ENCODE results near the gene NHLRC2. TPM values are rescaled to one million over a fixed set of nuclear protein-coding genes. Genes with fewer than 3 reads are reported as not detected.
"Not testable (repeated sequence)": the region's sequence is repeated elsewhere in the genome, so short reads cannot be mapped to it uniquely, and the experiment has no call there.

Gene NHLRC2
- total RNA-seq, 2 donors from 2014 or later = 14.0 to 20.5 TPM

DNA sequence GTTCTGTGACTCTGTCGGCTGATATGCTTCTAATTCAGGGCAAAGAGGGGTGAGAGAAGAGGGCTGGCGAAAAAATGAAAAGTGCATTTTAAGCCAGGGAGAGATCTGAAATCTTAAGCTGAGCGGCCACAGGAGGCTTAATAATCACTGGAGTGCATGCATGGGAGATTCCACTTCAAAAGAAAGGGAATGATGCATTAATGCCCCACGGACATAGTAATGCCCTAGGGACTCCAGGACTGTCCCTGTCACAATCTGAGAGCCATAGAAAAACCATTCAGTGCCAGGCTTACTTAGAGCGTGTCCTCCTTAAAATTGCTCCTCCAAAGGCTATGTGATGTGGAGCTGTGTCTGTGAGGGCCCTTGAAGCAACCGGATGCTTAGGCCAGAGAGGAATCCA is 75.1 kb downstream of the NHLRC2 start:
- Mint-ChIP-seq H3K27ac (no peak overlapping the region), H3K9me3 (peaks cover 4% of the 10 kb centered on the region)

GRCh38 chr10:113930482-113931057 is 76.1 kb downstream of the NHLRC2 start:
- H3K9me3 Mint-ChIP-seq = no peaks in the 10 kb centered on the region
- H3K36me3 Mint-ChIP-seq (ENCODE audit: low read depth) = no peaks in the 10 kb centered on the region
- no peak overlapping the region for H3K4me3 Mint-ChIP-seq
- peaks cover 11% of the 10 kb centered on the region for H3K27me3 Mint-ChIP-seq
- H3K4me1 Mint-ChIP-seq = no peaks in the 10 kb centered on the region
- H3K27ac Mint-ChIP-seq = no peak overlapping the region
- no peak for ATAC-seq (replicated peaks)

More for the DNA sequence above, 75.1 kb downstream of the NHLRC2 start:
- Mint-ChIP-seq H3K4me1 (no peaks in the 10 kb centered on the region), H3K36me3 (ENCODE audit: low read depth) (no peaks in the 10 kb centered on the region), H3K27me3 (peaks cover 16% of the 10 kb centered on the region), H3K4me3 (no peak overlapping the region)
- no peak for ATAC-seq (replicated peaks)

DNA sequence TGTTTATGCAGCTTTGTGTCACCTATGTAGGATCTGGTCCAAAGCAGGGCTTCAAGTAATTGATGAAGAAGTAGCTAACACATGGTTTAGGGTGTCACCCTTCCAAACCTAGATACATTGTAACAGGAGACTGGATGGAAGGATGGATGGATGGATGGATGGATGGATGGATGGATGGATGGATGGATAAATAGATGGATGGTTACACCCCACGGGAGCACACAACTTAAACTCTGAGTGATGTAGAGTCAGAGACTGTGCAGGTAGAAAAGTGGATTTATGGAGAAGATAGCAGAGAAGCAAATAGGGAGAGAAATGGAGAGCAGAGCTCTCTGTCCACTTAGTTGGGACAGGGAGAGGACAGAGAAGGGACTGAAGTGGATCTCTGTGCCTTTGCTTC is 78.4 kb downstream of the NHLRC2 start:
- H3K27me3 Mint-ChIP-seq = peaks cover 5% of the 10 kb centered on the region
- no peak overlapping the region for H3K4me3 Mint-ChIP-seq
- H3K27ac Mint-ChIP-seq = no peak overlapping the region
- H3K9me3 Mint-ChIP-seq = no peaks in the 10 kb centered on the region
- no peaks in the 10 kb centered on the region for H3K4me1 Mint-ChIP-seq
- no peaks in the 10 kb centered on the region for H3K36me3 Mint-ChIP-seq (ENCODE audit: low read depth)
- ATAC-seq (replicated peaks) = no peak

GRCh38 chr10:113933894-113934532 is 79.6 kb downstream of the NHLRC2 start:
- Mint-ChIP-seq H3K4me1 (no peaks in the 10 kb centered on the region), H3K36me3 (ENCODE audit: low read depth) (no peaks in the 10 kb centered on the region), H3K27ac (no peak overlapping the region), H3K4me3 (no peak overlapping the region), H3K9me3 (no peaks in the 10 kb centered on the region), H3K27me3 (peaks cover 4% of the 10 kb centered on the region)
- no peak for ATAC-seq (replicated peaks)

DNA sequence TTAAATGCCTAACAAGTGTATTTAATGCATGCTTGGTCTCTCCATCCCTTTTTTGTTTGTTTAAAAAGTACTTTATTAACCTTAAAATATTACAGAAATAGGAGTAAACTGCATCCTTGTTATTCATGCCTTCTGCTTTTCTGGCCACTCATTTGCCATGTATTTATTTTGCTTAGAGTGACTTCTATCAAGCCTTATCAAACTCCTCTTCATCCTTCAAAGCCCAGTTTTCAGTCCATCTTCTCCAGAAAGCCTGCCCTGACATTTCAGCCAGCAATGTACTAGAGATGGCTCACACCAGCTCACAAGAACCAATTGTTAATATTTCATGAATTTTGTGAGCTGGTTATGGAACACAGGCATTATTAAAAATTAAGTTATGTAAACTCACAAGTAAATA is 82.8 kb downstream of the NHLRC2 start:
- Mint-ChIP-seq H3K4me3 (no peak overlapping the region), H3K36me3 (ENCODE audit: low read depth) (no peaks in the 10 kb centered on the region), H3K4me1 (no peaks in the 10 kb centered on the region), H3K27me3 (no peaks in the 10 kb centered on the region), H3K9me3 (no peaks in the 10 kb centered on the region), H3K27ac (no peak overlapping the region)
- no peak for ATAC-seq (replicated peaks)

- H3K27ac Mint-ChIP-seq = no peak overlapping the region
- ATAC-seq (replicated peaks) = no peak
Measured at GRCh38 chr10:113937756-113938155, 83.3 kb downstream of the NHLRC2 start.

DNA sequence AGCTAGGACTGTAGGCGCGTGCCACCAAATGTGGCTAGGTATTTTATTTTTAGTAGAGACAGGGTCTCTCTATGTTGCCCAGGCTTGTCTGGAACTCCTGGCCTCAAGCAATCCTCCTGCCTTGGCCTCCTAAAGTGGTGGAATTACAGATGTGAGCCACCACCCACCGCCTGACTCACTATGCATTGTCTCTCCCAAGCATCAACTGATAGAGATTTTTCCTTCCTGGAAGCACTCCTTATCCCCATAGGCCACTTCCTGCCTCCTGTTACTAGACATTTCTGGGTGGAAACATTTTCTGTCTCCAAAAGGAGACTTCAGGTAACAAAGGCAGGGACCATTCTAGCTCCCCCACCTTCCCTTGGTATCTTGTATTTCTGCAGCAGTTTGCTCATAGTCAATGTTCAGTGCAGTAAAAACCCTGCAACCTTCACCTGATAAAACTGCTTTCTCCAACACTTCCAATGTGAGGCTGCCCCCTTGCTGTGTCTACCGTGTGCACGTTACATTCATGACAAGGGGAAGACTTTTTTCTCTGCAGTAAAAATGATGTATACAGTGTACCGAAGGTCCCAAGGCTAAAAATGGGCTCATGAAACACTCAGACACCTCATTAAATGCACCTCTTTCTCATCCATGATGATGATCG is 84.9 kb downstream of the NHLRC2 start:
- Mint-ChIP-seq H3K27me3 (no peaks in the 10 kb centered on the region), H3K9me3 (no peaks in the 10 kb centered on the region), H3K4me1 (no peaks in the 10 kb centered on the region), H3K36me3 (ENCODE audit: low read depth) (no peaks in the 10 kb centered on the region), H3K27ac (no peak overlapping the region), H3K4me3 (no peak overlapping the region)
- ATAC-seq (replicated peaks) = no peak

More at GRCh38 chr10:113937756-113938155, 83.3 kb downstream of the NHLRC2 start:
- Mint-ChIP-seq H3K4me1 (no peaks in the 10 kb centered on the region), H3K4me3 (no peak overlapping the region), H3K27me3 (no peaks in the 10 kb centered on the region), H3K36me3 (ENCODE audit: low read depth) (no peaks in the 10 kb centered on the region), H3K9me3 (no peaks in the 10 kb centered on the region)

DNA sequence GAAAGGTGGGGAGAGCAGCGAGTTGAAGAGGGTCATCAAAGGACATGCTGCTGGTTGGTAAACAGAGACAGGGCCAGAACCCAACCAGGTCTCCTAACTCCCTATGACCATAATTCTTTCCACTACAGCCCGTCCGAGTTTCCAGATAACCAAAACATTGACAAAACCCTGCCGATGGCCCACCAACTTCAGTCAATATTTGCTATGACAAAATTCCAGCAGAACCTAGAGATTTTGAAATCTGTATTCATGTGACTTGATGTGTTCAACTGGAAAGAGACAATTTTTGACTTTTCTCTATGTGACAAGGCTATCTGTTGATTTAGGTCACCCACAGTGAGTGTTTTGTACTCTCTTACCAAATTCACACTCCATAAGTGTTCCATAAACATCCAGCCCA is 86.7 kb downstream of the NHLRC2 start:
- no peaks in the 10 kb centered on the region for H3K9me3 Mint-ChIP-seq
- H3K27ac Mint-ChIP-seq = no peak overlapping the region
- H3K4me3 Mint-ChIP-seq = no peak overlapping the region
- no peak for ATAC-seq (replicated peaks)
- no peaks in the 10 kb centered on the region for H3K4me1 Mint-ChIP-seq
- H3K36me3 Mint-ChIP-seq (ENCODE audit: low read depth) = no peaks in the 10 kb centered on the region
- no peaks in the 10 kb centered on the region for H3K27me3 Mint-ChIP-seq

DNA sequence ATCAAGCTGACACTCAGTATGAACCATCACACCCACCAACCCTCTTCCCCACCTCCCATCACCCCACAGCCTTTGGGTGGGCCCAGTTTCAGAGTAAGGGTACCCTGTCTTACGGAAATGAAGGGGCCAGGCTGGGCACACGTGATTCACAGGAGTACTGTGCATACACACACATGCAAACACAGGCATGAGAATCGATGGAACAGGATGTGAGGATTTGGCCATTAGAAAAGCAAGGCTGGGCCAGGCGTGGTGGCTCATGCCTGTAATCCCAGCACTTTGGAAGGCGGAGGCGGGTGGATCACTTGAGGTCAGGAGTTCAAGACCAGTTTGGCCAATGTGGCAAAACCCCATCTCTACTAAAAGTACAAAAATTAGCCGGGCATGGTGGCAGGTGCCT is 88.7 kb downstream of the NHLRC2 start:
- H3K4me3 Mint-ChIP-seq; H3K36me3 Mint-ChIP-seq (ENCODE audit: low read depth): not testable (repeated sequence)

GRCh38 chr10:113945075-113945686 is 90.7 kb downstream of the NHLRC2 start:
- no peaks in the 10 kb centered on the region for H3K9me3 Mint-ChIP-seq
- H3K4me1 Mint-ChIP-seq = no peaks in the 10 kb centered on the region
- no peaks in the 10 kb centered on the region for H3K36me3 Mint-ChIP-seq (ENCODE audit: low read depth)
- no peak for ATAC-seq (replicated peaks)
- no peak overlapping the region for H3K4me3 Mint-ChIP-seq
- peaks cover 6% of the 10 kb centered on the region for H3K27me3 Mint-ChIP-seq
- H3K27ac Mint-ChIP-seq = no peak overlapping the region

More for the DNA sequence above, 88.7 kb downstream of the NHLRC2 start:
- not testable (repeated sequence) for H3K4me1 Mint-ChIP-seq; ATAC-seq (replicated peaks); H3K27me3 Mint-ChIP-seq; H3K9me3 Mint-ChIP-seq; H3K27ac Mint-ChIP-seq

DNA sequence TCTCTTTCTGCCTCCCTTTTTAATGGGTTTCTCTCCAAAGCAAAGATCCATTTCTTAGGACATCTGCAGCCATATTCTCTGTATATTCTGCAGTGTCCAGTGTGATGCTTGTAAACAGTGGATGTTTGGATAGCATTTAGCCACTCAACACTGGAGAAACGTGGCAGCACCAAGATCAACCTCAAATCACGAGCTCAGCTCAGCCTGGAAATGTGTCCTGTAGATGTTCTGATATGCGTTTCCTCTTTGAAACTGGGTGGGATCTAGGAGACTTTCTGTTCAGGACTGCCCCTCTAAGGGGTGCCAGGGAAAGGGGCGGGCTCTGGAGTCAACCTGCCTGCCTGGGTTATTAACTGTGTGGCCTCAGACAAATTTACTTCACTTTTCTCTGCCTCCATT is 91.2 kb downstream of the NHLRC2 start:
- peaks cover 9% of the 10 kb centered on the region for H3K27me3 Mint-ChIP-seq
- no peaks in the 10 kb centered on the region for H3K4me1 Mint-ChIP-seq
- no peak for ATAC-seq (replicated peaks)
- H3K9me3 Mint-ChIP-seq = no peaks in the 10 kb centered on the region
- no peaks in the 10 kb centered on the region for H3K36me3 Mint-ChIP-seq (ENCODE audit: low read depth)
- no peak overlapping the region for H3K4me3 Mint-ChIP-seq
- H3K27ac Mint-ChIP-seq = no peak overlapping the region

DNA sequence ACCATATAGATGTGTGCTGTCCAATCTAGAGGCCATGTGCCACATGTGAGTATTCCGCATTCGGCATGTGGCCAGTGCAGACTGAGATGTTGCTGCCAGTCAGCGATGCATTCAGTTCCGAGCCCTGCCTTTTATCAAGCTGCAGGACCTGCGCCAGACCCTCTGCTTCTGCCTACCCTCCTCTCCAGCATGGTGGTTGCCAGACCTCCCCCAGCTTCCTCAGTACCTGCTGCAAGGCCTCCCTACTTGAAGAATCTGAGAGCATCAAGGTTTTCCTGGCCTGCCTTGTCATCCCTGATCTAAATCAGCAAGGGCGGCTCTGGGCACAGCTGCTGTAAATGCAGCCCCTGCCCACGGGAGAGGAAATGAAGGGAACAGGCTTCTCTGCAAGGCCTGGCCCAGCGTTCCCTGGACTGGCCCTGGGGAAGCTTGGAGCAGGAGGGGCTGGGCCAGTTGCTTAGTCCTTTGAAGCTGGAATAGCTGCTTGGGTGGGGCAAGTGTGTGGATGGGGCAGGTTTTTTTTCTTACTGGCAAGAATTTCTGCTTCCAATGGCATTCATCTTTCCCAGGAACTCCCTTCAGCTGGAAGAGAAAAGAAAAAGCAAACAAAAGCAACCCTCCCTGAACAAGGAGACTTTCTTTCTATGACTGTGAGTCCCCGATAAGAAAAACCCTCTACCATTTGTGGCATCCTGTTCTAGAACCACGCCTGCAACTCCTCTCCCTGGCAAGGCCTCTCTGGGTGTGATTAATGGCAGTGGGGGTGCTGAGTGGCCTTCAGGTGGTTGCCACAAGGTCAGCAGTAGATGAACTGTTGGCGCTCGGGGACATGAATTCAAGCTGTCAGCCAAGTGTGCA is 93.0 kb downstream of the NHLRC2 start:
- no peak for ATAC-seq (replicated peaks)

GRCh38 chr10:113948048-113948447 is 93.6 kb downstream of the NHLRC2 start:
- Mint-ChIP-seq H3K27me3 (peaks cover 9% of the 10 kb centered on the region), H3K4me3 (no peak overlapping the region), H3K4me1 (no peaks in the 10 kb centered on the region), H3K9me3 (no peaks in the 10 kb centered on the region), H3K36me3 (ENCODE audit: low read depth) (no peaks in the 10 kb centered on the region), H3K27ac (no peak overlapping the region)
- ATAC-seq (replicated peaks) = no peak

More for the DNA sequence above, 93.0 kb downstream of the NHLRC2 start:
- Mint-ChIP-seq H3K4me3 (no peak overlapping the region), H3K36me3 (ENCODE audit: low read depth) (no peaks in the 10 kb centered on the region), H3K27ac (no peak overlapping the region), H3K4me1 (no peaks in the 10 kb centered on the region), H3K9me3 (no peaks in the 10 kb centered on the region), H3K27me3 (peaks cover 9% of the 10 kb centered on the region)

GRCh38 chr10:113950268-113950667 is 95.8 kb downstream of the NHLRC2 start:
- Mint-ChIP-seq H3K4me1 (no peaks in the 10 kb centered on the region), H3K36me3 (ENCODE audit: low read depth) (no peaks in the 10 kb centered on the region), H3K27ac (no peak overlapping the region), H3K9me3 (no peaks in the 10 kb centered on the region), H3K4me3 (no peak overlapping the region), H3K27me3 (peaks cover 9% of the 10 kb centered on the region)
- ATAC-seq (replicated peaks) = no peak
